ENCODE measurements around the gene VIM. TPM values are rescaled to one million over a fixed set of nuclear protein-coding genes. Genes with fewer than 3 reads are reported as not detected.
A peak's percentile ranks its signal among the peaks of the same experiment; 100 is the strongest.

The VIM gene
- total RNA-seq, 1 donor = 4,579 TPM

GRCh38 chr10:17229016-17229716 is 1.1 kb downstream of the VIM start:
- peak; percentile 89 for DNase-seq (ENCODE audit: low read depth)
- H3K4me3 ChIP-seq (ENCODE audit: low read depth, low read length) = peak overlapping the region; percentile 98
- TF ChIP-seq, protein P1, sequence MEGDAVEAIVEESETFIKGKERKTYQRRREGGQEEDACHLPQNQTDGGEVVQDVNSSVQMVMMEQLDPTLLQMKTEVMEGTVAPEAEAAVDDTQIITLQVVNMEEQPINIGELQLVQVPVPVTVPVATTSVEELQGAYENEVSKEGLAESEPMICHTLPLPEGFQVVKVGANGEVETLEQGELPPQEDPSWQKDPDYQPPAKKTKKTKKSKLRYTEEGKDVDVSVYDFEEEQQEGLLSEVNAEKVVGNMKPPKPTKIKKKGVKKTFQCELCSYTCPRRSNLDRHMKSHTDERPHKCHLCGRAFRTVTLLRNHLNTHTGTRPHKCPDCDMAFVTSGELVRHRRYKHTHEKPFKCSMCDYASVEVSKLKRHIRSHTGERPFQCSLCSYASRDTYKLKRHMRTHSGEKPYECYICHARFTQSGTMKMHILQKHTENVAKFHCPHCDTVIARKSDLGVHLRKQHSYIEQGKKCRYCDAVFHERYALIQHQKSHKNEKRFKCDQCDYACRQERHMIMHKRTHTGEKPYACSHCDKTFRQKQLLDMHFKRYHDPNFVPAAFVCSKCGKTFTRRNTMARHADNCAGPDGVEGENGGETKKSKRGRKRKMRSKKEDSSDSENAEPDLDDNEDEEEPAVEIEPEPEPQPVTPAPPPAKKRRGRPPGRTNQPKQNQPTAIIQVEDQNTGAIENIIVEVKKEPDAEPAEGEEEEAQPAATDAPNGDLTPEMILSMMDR (IDR thresholded peaks at IDR 0.05; ENCODE audit: insufficient read depth, low read depth, low read length) = no peak

DNA sequence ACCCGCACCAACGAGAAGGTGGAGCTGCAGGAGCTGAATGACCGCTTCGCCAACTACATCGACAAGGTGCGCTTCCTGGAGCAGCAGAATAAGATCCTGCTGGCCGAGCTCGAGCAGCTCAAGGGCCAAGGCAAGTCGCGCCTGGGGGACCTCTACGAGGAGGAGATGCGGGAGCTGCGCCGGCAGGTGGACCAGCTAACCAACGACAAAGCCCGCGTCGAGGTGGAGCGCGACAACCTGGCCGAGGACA is 1.6 kb downstream of the VIM start:
- TF ChIP-seq, protein P1 (IDR thresholded peaks at IDR 0.05; ENCODE audit: insufficient read depth, low read depth, low read length) = no peak
- no peak for DNase-seq (ENCODE audit: low read depth)
- H3K4me3 ChIP-seq (ENCODE audit: low read depth, low read length) = peak overlapping the region; percentile 98

GRCh38 chr10:17229967-17230682 is 2.1 kb downstream of the VIM start:
- TF ChIP-seq, protein P1 (IDR thresholded peaks at IDR 0.05; ENCODE audit: insufficient read depth, low read depth, low read length) = no peak
- peak overlapping the region; percentile 98 for H3K4me3 ChIP-seq (ENCODE audit: low read depth, low read length)
- DNase-seq (ENCODE audit: low read depth) = peak; percentile 71

GRCh38 chr10:17231788-17232187 is 3.7 kb downstream of the VIM start:
- TF ChIP-seq, protein P1 (IDR thresholded peaks at IDR 0.05; ENCODE audit: insufficient read depth, low read depth, low read length) = no peak
- DNase-seq (ENCODE audit: low read depth) = no peak
- peak overlapping the region; percentile 98 for H3K4me3 ChIP-seq (ENCODE audit: low read depth, low read length)

- TF ChIP-seq, protein P1 (IDR thresholded peaks at IDR 0.05; ENCODE audit: insufficient read depth, low read depth, low read length) = no peak
- H3K4me3 ChIP-seq (ENCODE audit: low read depth, low read length) = peak overlapping the region; percentile 98
- DNase-seq (ENCODE audit: low read depth) = no peak
These were observed 4.4 kb downstream of the VIM start for GRCh38 chr10:17232276-17232960.

DNA sequence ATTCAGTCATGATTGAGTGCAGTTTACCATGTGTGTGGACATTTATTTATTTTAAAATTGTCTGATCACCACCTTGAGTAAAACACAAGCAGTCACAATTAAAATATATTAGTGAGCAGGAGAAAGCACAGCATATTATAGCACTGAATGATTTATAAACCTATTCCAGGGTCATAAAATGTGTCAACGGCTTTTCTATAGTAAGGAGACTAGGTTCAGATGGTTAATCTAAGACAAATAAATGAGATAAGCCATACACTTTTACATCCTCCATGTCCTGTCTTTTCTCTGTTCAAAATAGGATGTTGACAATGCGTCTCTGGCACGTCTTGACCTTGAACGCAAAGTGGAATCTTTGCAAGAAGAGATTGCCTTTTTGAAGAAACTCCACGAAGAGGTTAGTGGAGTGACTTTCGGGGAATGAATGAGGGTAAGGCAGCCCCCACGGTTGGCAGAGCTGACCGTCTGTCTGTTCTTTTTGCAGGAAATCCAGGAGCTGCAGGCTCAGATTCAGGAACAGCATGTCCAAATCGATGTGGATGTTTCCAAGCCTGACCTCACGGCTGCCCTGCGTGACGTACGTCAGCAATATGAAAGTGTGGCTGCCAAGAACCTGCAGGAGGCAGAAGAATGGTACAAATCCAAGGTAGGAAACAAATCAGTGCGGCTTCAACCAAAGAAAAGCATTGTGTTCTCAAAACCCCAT is 5.4 kb downstream of the VIM start:
- no peak for DNase-seq (ENCODE audit: low read depth)

More for the DNA sequence above, 5.4 kb downstream of the VIM start:
- TF ChIP-seq, protein P1 (IDR thresholded peaks at IDR 0.05; ENCODE audit: insufficient read depth, low read depth, low read length) = no peak
- H3K4me3 ChIP-seq (ENCODE audit: low read depth, low read length) = peak overlapping the region; percentile 98
